ENCODE measurements around the gene WFIKKN2. TPM values are rescaled to one million over a fixed set of nuclear protein-coding genes. Genes with fewer than 3 reads are reported as not detected.

Gene WFIKKN2
- total and polyA plus RNA-seq, 10 of the 15 experiments (the other 5 are each of a cell fraction or from before 2014, with no cell fraction given) = 0.06 TPM; not detected in 9

GRCh38 chr17:50787106-50787505, 48.3 kb upstream of the WFIKKN2 start:
- FAIRE-seq (no peak), ATAC-seq (no peak), DNase-seq (ENCODE audit: low read depth, low spot score) (no peak)
- Histone ChIP-seq H3K27me3 (replicated peaks in 1 of 2; ENCODE audit: control insufficient read depth in 2 of 2, insufficient read depth in 2 of 2, low read length in 1 of 2) (no peaks in the 10 kb centered on the region), H3K79me2 (ENCODE audit: control insufficient read depth, insufficient read depth, low read length) (no peaks in the 10 kb centered on the region), H2AFZ (ENCODE audit: control insufficient read depth, low read depth, low read length) (peak overlapping the region; percentile 39; the same call in 1 of the 2 replicates), H4K20me1 (ENCODE audit: control insufficient read depth, insufficient read depth) (no peaks in the 10 kb centered on the region), H3K9me3 (replicated peaks; ENCODE audit: control insufficient read depth, insufficient read depth, low read length) (no peaks in the 10 kb centered on the region), H3K4me3 (no peak overlapping the region), H3K27ac (ENCODE audit: control insufficient read depth, insufficient read depth) (no peak overlapping the region), H3K4me2 (ENCODE audit: control insufficient read depth, insufficient read depth) (no peak overlapping the region), H3K9ac (ENCODE audit: control insufficient read depth, insufficient read depth, low read length) (no peak overlapping the region), H3K36me3 (ENCODE audit: control insufficient read depth in 2 of 2, insufficient read depth in 2 of 2, low read length in 1 of 2) (no peaks in the 10 kb centered on the region), H3K4me1 (ENCODE audit: control insufficient read depth, insufficient read depth, low read length) (no peaks in the 10 kb centered on the region; the same call in 1 of the 2 replicates)
- ChIA-PET SMC1A (ENCODE audit: uncharacterized antibody, unreplicated experiment) (interaction anchor here (1.0 kb wide), 1 partner anchor 39 kb away, joined by 3 read pairs; no protein-coding TSS in a partner anchor), RAD21 (ENCODE audit: unreplicated experiment) (no interaction called here), CTCF (interaction anchor here (0.8 to 6.3 kb wide), 6 partner anchors 9 to 66 kb away, joined by 3 to 84 read pairs (median 3); no protein-coding TSS in a partner anchor), POLR2A (interaction anchor here (0.6 kb wide), 1 partner anchor 25 kb away, joined by 4 read pairs; no protein-coding TSS in a partner anchor)
- 48% methylated on average over 7 of the region's 7 CpGs for WGBS (ENCODE audit: insufficient coverage, insufficient replicate concordance, low lambda C conversion rate, missing lambda C conversion rate)
- TF ChIP-seq ZNF217 (IDR thresholded peaks at IDR 0.05) (no peak), MXI1 (IDR thresholded peaks at IDR 0.05; ENCODE audit: low read depth, low read length) (no peak), STAT1 (conservative IDR thresholded peaks at IDR 0.05) (no peak), YBX1 (IDR thresholded peaks at IDR 0.05) (no peak), IKZF2 (IDR thresholded peaks at IDR 0.05) (no peak), SREBF1 (IDR thresholded peaks at IDR 0.05; ENCODE audit: low read length) (no peak)
- TF ChIP-seq, protein P1, sequence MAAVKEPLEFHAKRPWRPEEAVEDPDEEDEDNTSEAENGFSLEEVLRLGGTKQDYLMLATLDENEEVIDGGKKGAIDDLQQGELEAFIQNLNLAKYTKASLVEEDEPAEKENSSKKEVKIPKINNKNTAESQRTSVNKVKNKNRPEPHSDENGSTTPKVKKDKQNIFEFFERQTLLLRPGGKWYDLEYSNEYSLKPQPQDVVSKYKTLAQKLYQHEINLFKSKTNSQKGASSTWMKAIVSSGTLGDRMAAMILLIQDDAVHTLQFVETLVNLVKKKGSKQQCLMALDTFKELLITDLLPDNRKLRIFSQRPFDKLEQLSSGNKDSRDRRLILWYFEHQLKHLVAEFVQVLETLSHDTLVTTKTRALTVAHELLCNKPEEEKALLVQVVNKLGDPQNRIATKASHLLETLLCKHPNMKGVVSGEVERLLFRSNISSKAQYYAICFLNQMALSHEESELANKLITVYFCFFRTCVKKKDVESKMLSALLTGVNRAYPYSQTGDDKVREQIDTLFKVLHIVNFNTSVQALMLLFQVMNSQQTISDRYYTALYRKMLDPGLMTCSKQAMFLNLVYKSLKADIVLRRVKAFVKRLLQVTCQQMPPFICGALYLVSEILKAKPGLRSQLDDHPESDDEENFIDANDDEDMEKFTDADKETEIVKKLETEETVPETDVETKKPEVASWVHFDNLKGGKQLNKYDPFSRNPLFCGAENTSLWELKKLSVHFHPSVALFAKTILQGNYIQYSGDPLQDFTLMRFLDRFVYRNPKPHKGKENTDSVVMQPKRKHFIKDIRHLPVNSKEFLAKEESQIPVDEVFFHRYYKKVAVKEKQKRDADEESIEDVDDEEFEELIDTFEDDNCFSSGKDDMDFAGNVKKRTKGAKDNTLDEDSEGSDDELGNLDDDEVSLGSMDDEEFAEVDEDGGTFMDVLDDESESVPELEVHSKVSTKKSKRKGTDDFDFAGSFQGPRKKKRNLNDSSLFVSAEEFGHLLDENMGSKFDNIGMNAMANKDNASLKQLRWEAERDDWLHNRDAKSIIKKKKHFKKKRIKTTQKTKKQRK (IDR thresholded peaks at IDR 0.05; ENCODE audit: low read depth, low read length) = no peak
- in situ Hi-C loops (cut with MboI) (loop anchor here (10.0 kb wide), 1 partner anchor 168 kb away; no protein-coding TSS in a partner anchor), intact Hi-C loops (cut with micrococcal nuclease; ENCODE audit: unreplicated experiment) (no loop called here)
- no TSS peak for BruUV-seq (replicated peaks)

Measured in GM12878 (cell line).